NK-92 (cell line): ENCODE data around the gene IFFO2.

Experiments used
- DNase-seq: peaks from one replicate; lab custom pipeline; 2025; ENCODE audit not compliant: unreplicated experiment; lab: John Stamatoyannopoulos, UW

The IFFO2 gene

DNA sequence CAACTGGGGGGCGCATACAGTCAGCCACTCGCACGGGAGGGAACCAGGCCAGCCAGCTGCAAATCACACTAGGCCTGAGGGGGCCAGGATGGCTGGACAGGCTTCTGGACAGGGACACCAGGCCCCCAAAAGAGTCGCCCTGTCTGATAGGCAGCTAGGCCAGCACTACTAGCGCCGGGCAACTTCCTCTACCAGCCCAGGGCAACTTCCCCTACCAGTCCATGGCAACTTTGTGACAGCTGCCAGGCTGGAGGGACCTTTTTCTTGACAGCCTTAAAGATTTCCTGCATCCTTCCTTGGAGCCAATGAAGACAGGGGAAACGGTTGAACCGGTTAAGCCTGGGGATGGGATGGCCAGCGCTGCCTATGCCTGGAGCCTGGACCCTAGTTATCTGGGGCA lies 5.1 kb downstream of the IFFO2 start:
- no peak for DNase-seq

- no peak for DNase-seq
These were observed 6.0 kb downstream of the IFFO2 start for GRCh38 chr1:18950401-18951026.

DNA sequence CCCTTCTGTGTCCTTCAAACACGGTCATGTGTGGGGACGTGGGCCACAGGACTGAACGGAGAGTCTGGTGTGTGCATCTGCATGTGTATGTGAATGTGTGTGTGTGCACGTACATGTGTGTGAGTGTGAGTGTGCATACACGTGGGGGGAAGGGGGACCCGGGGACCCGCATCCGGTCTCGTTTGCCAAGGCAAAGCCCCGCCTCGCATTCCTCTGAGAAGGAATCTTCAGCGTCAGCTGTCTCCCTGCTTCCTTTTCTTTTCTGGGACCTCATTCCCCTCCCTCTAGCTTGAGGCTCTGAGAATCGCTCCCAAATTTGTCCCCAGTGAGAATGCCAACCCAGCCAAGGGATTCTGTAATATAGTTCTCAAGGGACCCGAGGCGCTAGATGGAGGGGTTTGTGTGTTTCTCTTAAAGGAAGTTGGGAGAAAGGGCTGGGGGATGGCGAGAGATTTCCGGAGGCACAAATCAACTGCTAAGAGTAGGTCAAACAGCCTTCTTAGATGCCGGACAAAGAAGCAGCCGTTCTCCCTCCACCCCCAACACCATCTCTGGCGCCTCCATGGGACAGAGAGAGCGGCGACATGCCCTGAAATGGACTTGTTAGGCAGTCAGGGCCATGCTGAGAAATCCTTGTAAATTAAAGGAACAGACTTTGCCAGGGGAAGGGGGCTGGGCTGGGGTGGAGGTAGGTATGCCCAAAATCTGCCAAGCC lies 6.6 kb downstream of the IFFO2 start:
- DNase-seq: no peak

GRCh38 chr1:18948913-18949685 lies 7.4 kb downstream of the IFFO2 start:
- no peak for DNase-seq

GRCh38 chr1:18948048-18948912 lies 8.2 kb downstream of the IFFO2 start:
- no peak for DNase-seq

- DNase-seq: no peak
These were observed 8.9 kb downstream of the IFFO2 start for GRCh38 chr1:18947570-18947969.

GRCh38 chr1:18946550-18947381 lies 9.7 kb downstream of the IFFO2 start:
- no peak for DNase-seq

- no peak for DNase-seq
These were observed 11.1 kb downstream of the IFFO2 start for GRCh38 chr1:18945401-18945849.

DNA sequence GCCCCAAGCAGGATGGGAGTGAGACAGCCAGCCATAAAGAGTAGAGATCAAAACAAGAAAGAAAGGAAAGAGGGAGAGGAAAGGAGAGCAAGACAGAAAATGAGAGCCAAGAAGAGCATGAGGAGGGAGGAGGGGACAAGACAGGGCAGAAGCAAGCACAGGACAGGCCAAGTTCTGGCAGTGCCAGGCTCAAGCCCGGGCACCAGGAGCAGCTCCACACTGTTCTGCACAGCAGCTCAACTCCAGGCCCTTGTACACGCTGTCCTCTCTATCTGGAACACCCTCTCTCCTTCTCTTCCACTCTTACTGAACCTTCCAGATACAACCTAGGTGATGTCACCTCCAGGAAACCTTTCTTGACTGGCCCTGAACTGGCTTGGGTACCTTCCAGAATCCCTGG lies 11.7 kb downstream of the IFFO2 start:
- no peak for DNase-seq

GRCh38 chr1:18943914-18944572 lies 12.4 kb downstream of the IFFO2 start:
- DNase-seq: no peak

DNA sequence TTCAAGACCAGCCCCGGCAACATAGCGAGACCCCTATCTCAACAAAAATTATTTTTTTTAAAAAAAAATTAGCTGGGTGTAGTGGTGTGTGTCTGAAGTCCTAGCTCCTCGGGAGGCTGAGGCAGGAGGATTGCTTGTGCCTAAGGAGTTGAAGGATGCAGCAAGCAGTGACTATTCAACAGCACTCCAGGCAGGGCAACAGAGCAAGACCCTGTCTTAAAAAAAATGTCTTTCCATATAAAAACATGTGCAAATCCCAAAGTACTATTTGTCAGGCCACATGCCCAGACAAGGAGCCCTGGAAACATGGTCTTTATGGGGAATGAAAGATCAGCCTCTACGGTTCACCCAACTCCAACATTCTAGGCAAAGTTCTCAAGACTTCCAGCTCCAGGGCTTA lies 13.3 kb downstream of the IFFO2 start:
- no peak for DNase-seq

- DNase-seq: no peak
These were observed 14.1 kb downstream of the IFFO2 start for GRCh38 chr1:18942340-18942739.

- no peak for DNase-seq
These were observed 15.0 kb downstream of the IFFO2 start for GRCh38 chr1:18941221-18942141.

- no peak for DNase-seq
These were observed 16.0 kb downstream of the IFFO2 start for GRCh38 chr1:18940303-18941020.

- no peak for DNase-seq
These were observed 16.8 kb downstream of the IFFO2 start for GRCh38 chr1:18939398-18940302.

GRCh38 chr1:18938707-18939070 lies 17.8 kb downstream of the IFFO2 start:
- DNase-seq: no peak
